Muscle of arm (tissue), 14 donors: ENCODE results near the gene NHERF2. TPM values are rescaled to one million over a fixed set of nuclear protein-coding genes. Genes with fewer than 3 reads are reported as not detected.
A peak's percentile ranks its signal among the peaks of the same experiment; 100 is the strongest.

Experiments
- DNase-seq: peaks from one replicate; pipeline ENCODE4 v3.0.0-alpha.2; 2013
- long read RNA-seq, 11 donors: transcript quantifications; one replicate each; lab custom pipeline, GENCODE V29; 2026
- polyA plus RNA-seq, 12 donors: library from polyadenylated mRNA; unstranded; fragments of 120-200 nt; gene quantifications; one replicate each; pipeline ENCODE4 v1.2.1, GENCODE V29; 2013; ENCODE audit not compliant: insufficient read length in 12 of 12

NHERF2 gene
- polyA plus RNA-seq = 10 to 100 TPM in 11 of 12 donors, not detected in 1; 26.8 to 55.1 (median 36.1) TPM
- long read RNA-seq, donor 1, transcript SLC9A3R2-205 (5 exons, 1,087 nt) = minor isoform, 5 of 31 reads
- long read RNA-seq, donor 1, transcript SLC9A3R2-201 (7 exons, 2,194 nt) = major isoform, 21 of 31 reads
- long read RNA-seq, donor 1, partial matches to known transcripts = 0 of 31 reads
- long read RNA-seq, donor 1, other reads (novel, unspliced or antisense) = 0 of 31 reads
- long read RNA-seq, donor 2, transcript SLC9A3R2-201 (7 exons, 2,194 nt) = major isoform, 6 of 30 reads
- long read RNA-seq, donor 2, partial matches to known transcripts = 17 of 30 reads
- long read RNA-seq, donor 2, other reads (novel, unspliced or antisense) = 0 of 30 reads
- long read RNA-seq, donor 3, partial matches to known transcripts = 0 of 6 reads
- long read RNA-seq, donor 3, other reads (novel, unspliced or antisense) = 0 of 6 reads
- long read RNA-seq, donor 4, partial matches to known transcripts = 0 of 7 reads
- long read RNA-seq, donor 4, other reads (novel, unspliced or antisense) = 0 of 7 reads
- long read RNA-seq, donor 5, transcript SLC9A3R2-201 (7 exons, 2,194 nt) = major isoform, 20 of 27 reads
- long read RNA-seq, donor 5, partial matches to known transcripts = 0 of 27 reads
- long read RNA-seq, donor 5, other reads (novel, unspliced or antisense) = 0 of 27 reads
- long read RNA-seq, donor 6, transcript SLC9A3R2-201 (7 exons, 2,194 nt) = major isoform, 13 of 18 reads
- long read RNA-seq, donor 6, partial matches to known transcripts = 0 of 18 reads
- long read RNA-seq, donor 6, other reads (novel, unspliced or antisense) = 0 of 18 reads
- long read RNA-seq, donor 7, transcript SLC9A3R2-201 (7 exons, 2,194 nt) = major isoform, 10 of 13 reads
- long read RNA-seq, donor 7, partial matches to known transcripts = 0 of 13 reads
- long read RNA-seq, donor 7, other reads (novel, unspliced or antisense) = 0 of 13 reads
- long read RNA-seq, donor 8, transcript SLC9A3R2-201 (7 exons, 2,194 nt) = major isoform, 20 of 30 reads
- long read RNA-seq, donor 8, transcript SLC9A3R2-208 (6 exons, 1,199 nt) = minor isoform, 5 of 30 reads
- long read RNA-seq, donor 8, partial matches to known transcripts = 0 of 30 reads
- long read RNA-seq, donor 8, other reads (novel, unspliced or antisense) = 0 of 30 reads
- long read RNA-seq, donor 9, transcript SLC9A3R2-201 (7 exons, 2,194 nt) = major isoform, 6 of 18 reads
- long read RNA-seq, donor 9, partial matches to known transcripts = 12 of 18 reads
- long read RNA-seq, donor 9, other reads (novel, unspliced or antisense) = 0 of 18 reads
- long read RNA-seq, donor 10, transcript SLC9A3R2-201 (7 exons, 2,194 nt) = major isoform, 14 of 31 reads
- long read RNA-seq, donor 10, transcript SLC9A3R2-208 (6 exons, 1,199 nt) = minor isoform, 5 of 31 reads
- long read RNA-seq, donor 10, partial matches to known transcripts = 10 of 31 reads
- long read RNA-seq, donor 10, other reads (novel, unspliced or antisense) = 0 of 31 reads
- long read RNA-seq, donor 11, transcript SLC9A3R2-208 (6 exons, 1,199 nt) = minor isoform, 8 of 24 reads
- long read RNA-seq, donor 11, transcript SLC9A3R2-201 (7 exons, 2,194 nt) = major isoform, 9 of 24 reads
- long read RNA-seq, donor 11, partial matches to known transcripts = 0 of 24 reads
- long read RNA-seq, donor 11, other reads (novel, unspliced or antisense) = 0 of 24 reads

DNA sequence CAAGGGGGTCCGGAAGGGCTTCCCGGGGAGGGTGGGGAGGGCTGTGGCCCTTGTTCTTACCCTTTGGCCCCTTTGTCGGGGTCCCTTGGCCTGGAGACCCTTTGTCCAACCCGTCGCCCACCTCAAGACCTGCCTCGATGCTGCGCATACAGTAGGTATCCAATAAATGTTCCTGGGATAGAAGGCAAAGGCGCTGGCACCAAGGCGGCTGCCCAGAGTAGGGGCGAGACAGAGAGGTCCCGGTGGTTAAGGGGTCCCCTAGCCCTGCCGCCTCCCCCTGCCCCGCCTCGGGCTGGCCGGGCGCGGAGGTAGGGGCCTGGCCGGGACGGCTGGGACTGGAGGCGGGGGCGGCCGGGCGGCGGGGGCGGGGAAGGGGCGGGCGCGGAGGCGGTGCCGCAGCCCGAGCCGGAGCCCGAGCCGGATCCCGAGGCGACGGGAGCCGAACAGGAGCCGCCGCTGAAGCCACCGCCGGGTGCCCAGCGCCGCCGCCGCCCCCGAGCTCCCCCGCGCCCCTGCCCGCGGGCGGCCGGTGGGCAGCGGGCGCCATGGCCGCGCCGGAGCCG, at the start of gene NHERF2:
TSS of gene NHERF2 (plus strand) at position 442 of the 563 bp plus-strand sequence. CDS start at position 546, 104 bp downstream.
- no peak for DNase-seq

DNA sequence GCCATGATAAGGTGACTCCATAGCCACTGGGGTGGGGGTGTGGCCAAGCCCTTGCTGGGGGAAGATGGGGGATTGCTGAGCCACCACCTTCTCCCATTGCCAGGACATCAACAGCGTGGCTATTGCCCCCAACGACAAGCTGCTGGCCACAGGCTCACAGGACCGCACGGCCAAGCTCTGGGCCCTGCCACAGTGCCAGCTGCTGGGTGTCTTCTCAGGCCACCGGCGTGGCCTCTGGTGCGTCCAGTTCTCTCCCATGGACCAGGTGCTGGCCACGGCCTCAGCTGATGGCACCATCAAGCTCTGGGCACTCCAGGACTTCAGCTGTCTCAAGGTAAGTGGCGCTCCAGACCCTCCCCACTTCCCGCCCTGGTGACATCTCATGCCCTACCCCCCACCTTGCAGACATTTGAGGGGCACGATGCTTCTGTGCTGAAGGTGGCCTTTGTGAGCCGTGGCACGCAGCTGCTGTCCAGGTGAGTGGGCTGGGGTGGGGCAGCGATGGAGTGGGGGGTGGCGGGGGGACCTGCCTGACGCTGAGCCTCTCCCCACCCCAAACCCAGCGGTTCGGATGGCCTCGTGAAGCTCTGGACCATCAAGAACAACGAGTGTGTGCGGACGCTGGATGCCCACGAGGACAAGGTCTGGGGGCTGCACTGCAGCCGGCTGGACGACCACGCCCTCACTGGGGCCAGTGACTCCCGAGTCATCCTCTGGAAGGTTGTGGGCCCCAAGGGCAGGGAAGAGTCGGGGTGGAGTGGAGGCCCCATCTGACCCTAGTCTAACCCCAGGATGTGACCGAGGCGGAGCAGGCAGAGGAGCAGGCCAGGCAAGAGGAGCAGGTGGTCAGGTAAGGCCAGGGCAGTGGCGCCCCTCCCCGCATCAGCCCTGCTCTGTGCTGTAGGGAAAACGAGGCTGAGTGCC, 49.5 kb upstream of the NHERF2 start:
- DNase-seq = no peak

GRCh38 chr16:1977875-1978268, 48.8 kb upstream of the NHERF2 start:
- DNase-seq = no peak

- no peak for DNase-seq
Measured at GRCh38 chr16:1978476-1979120, 48.1 kb upstream of the NHERF2 start.

- no peak for DNase-seq
Measured at GRCh38 chr16:1979271-1980029, 47.3 kb upstream of the NHERF2 start.

- DNase-seq = no peak
Measured at GRCh38 chr16:1980030-1980769, 46.5 kb upstream of the NHERF2 start.

- no peak for DNase-seq
Measured at GRCh38 chr16:1980770-1981087, 46.0 kb upstream of the NHERF2 start.

DNA sequence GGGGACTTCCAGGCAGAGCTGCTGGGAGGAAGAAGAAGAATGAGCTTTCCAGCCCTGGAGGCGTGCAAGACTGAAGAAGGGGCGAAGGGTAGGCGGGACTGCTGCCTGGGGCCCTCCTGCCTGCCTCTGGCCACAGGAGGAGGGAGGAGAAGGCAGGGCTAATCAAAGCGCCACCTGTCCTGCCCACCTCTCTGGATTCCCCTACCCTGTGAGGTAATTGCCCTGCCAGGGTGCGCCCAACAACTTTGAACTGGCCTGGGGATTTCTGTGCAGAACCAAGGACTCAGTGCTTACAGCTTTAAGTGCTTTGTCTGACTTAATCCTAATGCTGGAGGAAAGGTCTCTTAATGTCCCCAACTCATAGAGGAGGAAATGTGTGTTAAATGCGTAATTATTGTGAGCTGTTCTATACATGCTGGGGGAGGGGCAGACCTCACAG, 45.3 kb upstream of the NHERF2 start, which contains the start of gene NOXO1:
TSS of gene NOXO1 (minus strand) at position 72 of the 439 bp plus-strand sequence. CDS start 290 bp downstream, outside the sequence.
- no peak for DNase-seq

GRCh38 chr16:1982013-1982433, 44.7 kb upstream of the NHERF2 start:
- DNase-seq = no peak

GRCh38 chr16:1982991-1983543, 43.6 kb upstream of the NHERF2 start:
- no peak for DNase-seq

GRCh38 chr16:1983544-1984346, 43.0 kb upstream of the NHERF2 start, which contains the start of gene GFER:
Gene GFER, plus strand, starts transcription at chr16:1984193. Its CDS starts 26 bp downstream, at chr16:1984219.
- DNase-seq = peak; percentile 91

DNA sequence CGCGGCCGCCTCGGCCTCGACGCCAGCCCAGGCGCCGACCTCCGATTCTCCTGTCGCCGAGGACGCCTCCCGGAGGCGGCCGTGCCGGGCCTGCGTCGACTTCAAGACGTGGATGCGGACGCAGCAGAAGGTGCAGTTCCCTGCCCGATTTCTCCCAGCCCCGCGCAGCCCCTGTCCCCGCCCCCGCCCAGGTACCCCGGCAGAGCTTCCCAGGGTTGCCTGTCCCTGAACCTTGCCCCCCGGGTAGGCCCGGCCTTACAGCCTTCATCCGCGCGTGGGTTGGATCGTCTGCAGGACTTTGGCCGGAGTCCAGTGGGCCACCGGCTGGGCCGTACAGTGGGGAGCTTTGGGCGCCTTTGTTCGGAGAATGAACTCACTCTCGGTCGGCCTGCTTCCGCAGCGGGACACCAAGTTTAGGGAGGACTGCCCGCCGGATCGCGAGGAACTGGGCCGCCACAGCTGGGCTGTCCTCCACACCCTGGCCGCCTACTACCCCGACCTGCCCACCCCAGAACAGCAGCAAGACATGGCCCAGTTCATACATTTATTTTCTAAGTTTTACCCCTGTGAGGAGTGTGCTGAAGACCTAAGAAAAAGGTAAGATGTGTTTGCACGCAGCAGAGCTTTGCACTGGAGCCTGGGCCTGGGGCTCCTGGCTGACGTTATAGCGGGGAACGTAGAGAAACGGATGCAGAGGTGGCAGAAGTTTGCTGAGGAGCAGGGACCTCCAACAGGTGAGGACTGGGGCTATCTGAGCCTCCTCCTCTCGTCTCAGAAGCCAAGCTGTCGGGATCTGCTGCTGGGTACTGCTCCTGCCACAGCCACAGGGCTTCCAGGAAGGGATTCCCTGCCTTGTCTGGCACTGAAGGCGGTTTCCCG, 42.1 kb upstream of the NHERF2 start:
- DNase-seq = no peak

DNA sequence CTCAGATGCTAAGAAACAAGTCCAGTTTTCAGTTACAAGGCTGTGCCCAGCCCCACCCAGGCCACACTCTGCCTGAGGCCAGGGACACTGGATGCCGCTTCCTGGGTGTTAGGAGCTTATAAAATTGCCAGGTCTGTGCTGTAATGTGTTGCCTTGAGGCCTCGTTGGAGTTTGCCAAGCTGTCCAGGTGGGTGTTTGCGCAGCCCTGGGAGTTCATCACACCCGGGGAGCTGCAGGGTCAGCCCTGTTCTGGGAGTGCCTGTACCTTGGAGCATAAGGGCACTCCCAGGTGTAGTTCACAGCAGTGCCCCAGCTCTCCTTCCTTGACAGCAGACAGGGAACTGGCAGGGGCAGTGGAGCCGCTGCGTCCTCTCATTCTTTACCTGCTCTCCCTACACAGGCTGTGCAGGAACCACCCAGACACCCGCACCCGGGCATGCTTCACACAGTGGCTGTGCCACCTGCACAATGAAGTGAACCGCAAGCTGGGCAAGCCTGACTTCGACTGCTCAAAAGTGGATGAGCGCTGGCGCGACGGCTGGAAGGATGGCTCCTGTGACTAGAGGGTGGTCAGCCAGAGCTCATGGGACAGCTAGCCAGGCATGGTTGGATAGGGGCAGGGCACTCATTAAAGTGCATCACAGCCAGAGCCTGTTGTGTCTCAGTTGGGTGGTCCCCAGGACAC, 41.1 kb upstream of the NHERF2 start:
- DNase-seq = no peak

DNA sequence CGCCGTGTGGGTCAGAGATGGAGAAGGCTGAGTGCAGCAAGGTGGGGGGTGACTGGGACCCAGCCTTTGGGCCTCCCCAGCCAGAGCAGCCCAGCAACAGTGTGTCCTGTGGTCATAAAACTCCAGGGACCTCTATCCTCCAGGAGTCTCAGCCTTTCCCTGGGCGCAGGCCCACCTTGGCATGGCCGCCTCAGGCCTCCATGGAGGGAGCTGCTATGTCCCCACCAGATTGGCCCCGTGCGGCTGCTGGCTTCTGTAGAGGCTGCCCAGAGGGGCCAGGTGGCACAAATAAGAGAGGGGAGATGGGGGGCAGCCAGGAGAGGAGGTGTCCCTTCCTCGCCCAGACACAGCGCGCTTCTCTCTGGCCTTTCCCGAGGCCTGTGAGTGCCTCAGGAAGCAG, 39.5 kb upstream of the NHERF2 start:
- DNase-seq = no peak
